IMR-90 (cell line): ENCODE data around the gene SNRNP27. TPM values are rescaled to one million over a fixed set of nuclear protein-coding genes. Genes with fewer than 3 reads are reported as not detected.

Source experiments
- ATAC-seq: fragments of 200-7000 bp; cut with Tn5 transposase; 2 replicates; pipeline ENCODE4 v1.9.1; 2020; ENCODE audit warnings: low read depth, mild to moderate bottlenecking, moderate library complexity
- BruUV-seq: library from RNA; stranded (reverse); fragments of 400-500 nt; replicated peaks from 2 replicates; lab custom pipeline; 2021; lab: Mats Ljungman, UMichigan
- CTCF ChIA-PET: fragments of 300-600 bp; formaldehyde crosslinking; extraction: SDS; loops from one replicate; lab custom pipeline; 2021; ENCODE audit warnings: antibody characterized with exemption; lab: Yijun Ruan, JAX
- POLR2A ChIA-PET: fragments of 300-600 bp; sonication (Branson Sonifier 250); formaldehyde crosslinking; loops from one replicate; lab custom pipeline; 2022; ENCODE audit warnings: antibody characterized with exemption; ENCODE audit not compliant: unreplicated experiment; lab: Charles Lee
- DNase-seq: peaks from one replicate; pipeline ENCODE4 v3.0.0; 2013
- H2AFZ ChIP-seq: replicated peaks from 2 replicates; pipeline ENCODE3; 2013; ENCODE audit warnings: low read length, mild to moderate bottlenecking; ENCODE audit not compliant: poor library complexity
- H2AK5ac ChIP-seq: 2 replicates; pipeline ENCODE4 v1.6.1; 2013; ENCODE audit warnings: low read depth, low read length, inconsistent platforms
- H2AK9ac ChIP-seq: replicated peaks from 2 replicates; pipeline ENCODE3; 2013; ENCODE audit warnings: mild to moderate bottlenecking, low read depth, low read length, moderate library complexity; ENCODE audit not compliant: poor library complexity
- H2BK120ac ChIP-seq: 2 replicates; pipeline ENCODE4 v1.6.1; 2013; ENCODE audit warnings: low read depth, low read length, inconsistent platforms
- H2BK15ac ChIP-seq: 3 replicates; pipeline ENCODE4 v1.6.1; 2013; ENCODE audit warnings: low read depth, low read length, inconsistent platforms
- H2BK20ac ChIP-seq: 2 replicates; pipeline ENCODE4 v1.6.1; 2013; ENCODE audit warnings: low read depth, mild to moderate bottlenecking, inconsistent platforms, low read length, moderate library complexity
- H2BK5ac ChIP-seq: 2 replicates; pipeline ENCODE4 v1.6.1; 2013; ENCODE audit warnings: mild to moderate bottlenecking, low read depth, low read length, inconsistent platforms; ENCODE audit not compliant: poor library complexity, severe bottlenecking
- H3K14ac ChIP-seq: replicated peaks from 2 replicates; pipeline ENCODE4 v1.6.1; 2013; ENCODE audit warnings: low read depth, low read length, inconsistent platforms
- H3K18ac ChIP-seq: 2 replicates; pipeline ENCODE4 v1.6.1; 2013; ENCODE audit warnings: low read depth, low read length, control low read depth
- H3K23ac ChIP-seq: 2 replicates; pipeline ENCODE4 v1.6.1; 2013; ENCODE audit warnings: low read depth, low read length, inconsistent platforms
- H3K27ac ChIP-seq: 2 replicates; pipeline ENCODE4 v1.5.1; 2013; ENCODE audit warnings: mild to moderate bottlenecking, control low read depth, low read length; ENCODE audit not compliant: insufficient read depth
- H3K27me3 ChIP-seq: 2 replicates; pipeline ENCODE4 v1.6.1; 2013; ENCODE audit warnings: low read length; ENCODE audit not compliant: control insufficient read depth, insufficient read depth
- H3K36me3 ChIP-seq: 2 replicates; pipeline ENCODE4 v1.6.1; 2013; ENCODE audit warnings: low read length, mixed read lengths; ENCODE audit not compliant: control insufficient read depth, insufficient read depth
- H3K4ac ChIP-seq: 2 replicates; pipeline ENCODE4 v1.6.1; 2013; ENCODE audit warnings: low read depth, low read length, inconsistent platforms
- H3K4me1 ChIP-seq: 2 replicates; pipeline ENCODE4 v1.6.1; 2013; ENCODE audit warnings: low read length, mixed read lengths; ENCODE audit not compliant: control insufficient read depth, insufficient read depth
- H3K4me2 ChIP-seq: 2 replicates; pipeline ENCODE4 v1.6.1; 2013; ENCODE audit warnings: low read depth, mild to moderate bottlenecking, control low read depth, low read length, moderate library complexity
- H3K4me3 ChIP-seq: 2 replicates; pipeline ENCODE4 v1.5.1; 2013; ENCODE audit warnings: low read depth, mild to moderate bottlenecking, control low read depth, low read length, moderate library complexity; ENCODE audit not compliant: insufficient read depth
- H3K56ac ChIP-seq: 2 replicates; pipeline ENCODE4 v1.6.1; 2013; ENCODE audit warnings: low read length, inconsistent platforms; ENCODE audit not compliant: insufficient read depth; ENCODE audit errors: extremely low read depth
- H3K79me1 ChIP-seq, 2 experiments: 2 replicates each; pipeline ENCODE4 v1.6.1; 2013; ENCODE audit warnings: low read length in 2 of 2, inconsistent platforms in 1 of 2, low read depth in 1 of 2
- H3K9ac ChIP-seq: 2 replicates; pipeline ENCODE4 v1.6.1; 2013; ENCODE audit warnings: low read depth, low read length, control low read depth
- H3K9me1 ChIP-seq: 2 replicates; pipeline ENCODE4 v1.6.1; 2013; ENCODE audit warnings: low read length, inconsistent platforms; ENCODE audit not compliant: insufficient read depth
- H3K9me3 ChIP-seq: 2 replicates; pipeline ENCODE4 v1.6.1; 2013; ENCODE audit warnings: low read length; ENCODE audit not compliant: control insufficient read depth, insufficient read depth
- H4K20me1 ChIP-seq: 2 replicates; pipeline ENCODE4 v1.6.1; 2013; ENCODE audit warnings: low read length, inconsistent platforms; ENCODE audit not compliant: insufficient read depth
- H4K5ac ChIP-seq: 2 replicates; pipeline ENCODE4 v1.6.1; 2013; ENCODE audit warnings: mild to moderate bottlenecking, low read depth, low read length, control low read depth
- H4K8ac ChIP-seq, 2 experiments: 2 replicates each; pipeline ENCODE4 v1.6.1; 2013; ENCODE audit warnings: low read depth in 2 of 2, low read length in 2 of 2, control low read depth in 1 of 2, inconsistent platforms in 1 of 2
- H4K91ac ChIP-seq: 2 replicates; pipeline ENCODE4 v1.6.1; 2013; ENCODE audit warnings: low read depth, low read length, inconsistent platforms; ENCODE audit not compliant: insufficient read depth
- BHLHE40 ChIP-seq: fragments of 150-350 bp; IDR thresholded peaks from 2 replicates; pipeline ENCODE4 v1.6.1; 2016; ENCODE audit warnings: mild to moderate bottlenecking, low read depth, low read length
- CEBPB ChIP-seq: IDR thresholded peaks from 2 replicates; pipeline ENCODE4 v1.6.1; 2012; ENCODE audit warnings: low read depth, low read length, improper control_type of control experiment
- CTCF ChIP-seq: conservative IDR thresholded peaks from 2 replicates; pipeline ENCODE4 v1.5.1; 2012; ENCODE audit warnings: mild to moderate bottlenecking, low read depth, low read length, improper control_type of control experiment
- FOS ChIP-seq: fragments of 150-350 bp; IDR thresholded peaks from 2 replicates; pipeline ENCODE4 v1.6.1; 2016; ENCODE audit warnings: low read depth, low read length
- NFE2L2 ChIP-seq: fragments of 150-350 bp; IDR thresholded peaks from 2 replicates; pipeline ENCODE4 v1.6.1; 2016; ENCODE audit warnings: low read depth, mild to moderate bottlenecking, low read length
- POLR2A ChIP-seq: IDR thresholded peaks from 2 replicates; pipeline ENCODE4 v1.6.1; 2012; ENCODE audit warnings: mild to moderate bottlenecking, low read depth, low read length
- RCOR1 ChIP-seq: IDR thresholded peaks from 2 replicates; pipeline ENCODE4 v1.6.1; 2012; ENCODE audit warnings: mild to moderate bottlenecking, low read length, improper control_type of control experiment; ENCODE audit not compliant: insufficient replicate concordance
- SMC3 ChIP-seq: fragments of 150-350 bp; IDR thresholded peaks from 2 replicates; pipeline ENCODE4 v1.6.1; 2016; ENCODE audit warnings: low read depth, mild to moderate bottlenecking, antibody characterized with exemption, low read length, moderate library complexity
- USF2 ChIP-seq: fragments of 150-350 bp; IDR thresholded peaks from 2 replicates; pipeline ENCODE4 v1.6.1; 2017; ENCODE audit warnings: mild to moderate bottlenecking, antibody characterized with exemption, low read length, low read depth
- WGBS, 2 experiments: methylation state at CpG; one replicate each; pipeline versions ENCODE4 v1.1.5 to v1.1.7; 2013; ENCODE audit warnings: missing lambda C conversion rate in 2 of 2; ENCODE audit not compliant: insufficient read length in 1 of 2; ENCODE audit errors: extremely low coverage in 2 of 2; 5-methylcytosine and 5-hydroxymethylcytosine counted together
- dilution Hi-C: fragments of 300-500 bp; cut with HindIII; formaldehyde crosslinking; loops from one replicate; pipeline ENCODE4 v1.14.3; 2018; ENCODE audit warnings: low sequenced_read_pairs; ENCODE audit not compliant: unreplicated experiment
- in situ Hi-C: fragments of 300-500 bp; cut with MboI; formaldehyde crosslinking; loops from 3 replicates; pipeline ENCODE4 v1.14.3; 2019; ENCODE audit warnings: low sequenced_read_pairs, inconsistent platforms, mixed read lengths
- intact Hi-C: fragments of 100-400 bp; cut with micrococcal nuclease; formaldehyde crosslinking; loops from 2 replicates; pipeline ENCODE4 v1.10.0; 2022
- polyA plus RNA-seq, 3 experiments: library from polyadenylated mRNA; depleted of rRNA; stranded (reverse); fragments of >200 nt; gene quantifications; 2 replicates each; pipeline ENCODE4 v1.2.3, GENCODE V29; 2012; ENCODE audit warnings: low replicate concordance in 1 of 3
- total RNA-seq: library from RNA; depleted of rRNA; stranded (reverse); fragments of >200 nt; gene quantifications from 2 replicates; pipeline ENCODE4 v1.2.3, GENCODE V29; 2012
- TF ChIP-seq, protein P1 (sequence below): fragments of 150-350 bp; IDR thresholded peaks from 2 replicates; pipeline ENCODE4 v1.6.1; 2016; ENCODE audit warnings: low read depth, mild to moderate bottlenecking, low read length, moderate library complexity, borderline replicate concordance

The SNRNP27 gene
- total and polyA plus RNA-seq, 2 of the 4 experiments (the other 2 are of a cell fraction), result 8.8 to 48.3 TPM

DNA sequence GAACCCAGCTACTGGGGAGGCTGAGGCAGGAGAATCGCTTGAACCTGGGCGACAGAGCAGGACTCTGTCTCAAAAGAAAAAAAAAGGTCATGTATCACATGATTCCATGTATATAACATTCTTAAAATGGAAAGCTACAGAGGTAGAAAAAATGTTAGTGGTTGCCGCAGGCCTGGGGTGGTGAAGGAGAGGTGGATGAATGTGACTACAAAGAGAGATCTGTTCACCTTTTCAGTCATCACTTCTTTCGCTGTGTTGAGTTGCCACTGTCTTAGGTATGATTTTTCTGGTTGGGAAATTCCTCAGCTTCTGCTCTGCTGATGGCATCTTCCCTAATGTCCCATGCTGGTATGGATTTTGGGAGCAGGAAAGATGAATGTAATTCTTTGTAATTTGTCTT lies 5.3 kb upstream of the SNRNP27 start:
- POLR2A ChIA-PET, result no interaction called here
- no CpG with 5 or more reads among the region's 4 CpGs for WGBS, 2 experiments

More for the DNA sequence above, 5.3 kb upstream of the SNRNP27 start:
- ATAC-seq, result no peak
- no peak for TF ChIP-seq CTCF
- TF ChIP-seq FOS, result no peak
- no peak for TF ChIP-seq NFE2L2
- no peak for TF ChIP-seq RCOR1
- no peak for TF ChIP-seq BHLHE40
- TF ChIP-seq, protein P1, sequence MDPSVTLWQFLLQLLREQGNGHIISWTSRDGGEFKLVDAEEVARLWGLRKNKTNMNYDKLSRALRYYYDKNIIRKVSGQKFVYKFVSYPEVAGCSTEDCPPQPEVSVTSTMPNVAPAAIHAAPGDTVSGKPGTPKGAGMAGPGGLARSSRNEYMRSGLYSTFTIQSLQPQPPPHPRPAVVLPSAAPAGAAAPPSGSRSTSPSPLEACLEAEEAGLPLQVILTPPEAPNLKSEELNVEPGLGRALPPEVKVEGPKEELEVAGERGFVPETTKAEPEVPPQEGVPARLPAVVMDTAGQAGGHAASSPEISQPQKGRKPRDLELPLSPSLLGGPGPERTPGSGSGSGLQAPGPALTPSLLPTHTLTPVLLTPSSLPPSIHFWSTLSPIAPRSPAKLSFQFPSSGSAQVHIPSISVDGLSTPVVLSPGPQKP, result no peak
- no peak for TF ChIP-seq POLR2A
- TF ChIP-seq CEBPB, result no peak
- no peak for TF ChIP-seq SMC3
- no peak for TF ChIP-seq USF2
- H3K56ac ChIP-seq, result no peak overlapping the region
- no peak overlapping the region for H2AFZ ChIP-seq
- H3K4me2 ChIP-seq, result no peak overlapping the region
- no peak overlapping the region for H2BK120ac ChIP-seq
- H3K4me1 ChIP-seq, result no peaks in the 10 kb centered on the region
- H3K79me1 ChIP-seq, result no peaks in the 10 kb centered on the region
- no peak overlapping the region for H3K14ac ChIP-seq
- H3K27ac ChIP-seq, result no peak overlapping the region
- H3K18ac ChIP-seq, result no peak overlapping the region
- no peak for DNase-seq
- no TSS peak for BruUV-seq
- no peak overlapping the region for H4K8ac ChIP-seq
- H3K4ac ChIP-seq, result no peak overlapping the region
- no peak overlapping the region for H2AK9ac ChIP-seq
- peaks cover 2% of the 10 kb centered on the region; the same call in 1 of the 2 replicates for H3K9me3 ChIP-seq
- no peak overlapping the region for H2BK20ac ChIP-seq
- no peak overlapping the region for H3K4me3 ChIP-seq
- H3K23ac ChIP-seq, result no peak overlapping the region
- no peak overlapping the region for H2AK5ac ChIP-seq
- H4K5ac ChIP-seq, result no peak overlapping the region
- no peak overlapping the region for H2BK5ac ChIP-seq
- H3K36me3 ChIP-seq, result no peaks in the 10 kb centered on the region
- no peak overlapping the region for H3K9ac ChIP-seq
- no peaks in the 10 kb centered on the region for H3K9me1 ChIP-seq
- no peak overlapping the region for H4K91ac ChIP-seq
- no peaks in the 10 kb centered on the region for H3K27me3 ChIP-seq
- dilution Hi-C loops (no loop called here), in situ Hi-C loops (no loop called here), intact Hi-C loops (loop anchor here (5.0 to 10.0 kb wide), 2 partner anchors 36 to 54 kb away; no protein-coding TSS in a partner anchor)
- no peaks in the 10 kb centered on the region for H4K20me1 ChIP-seq
- CTCF ChIA-PET, result interaction anchor here (1.2 kb wide), 1 partner anchor 163 kb away, joined by 4 read pairs; no protein-coding TSS in a partner anchor
- no peak overlapping the region for H2BK15ac ChIP-seq
